ENCODE measurements around the gene AKR1A1. TPM values are rescaled to one million over a fixed set of nuclear protein-coding genes. Genes with fewer than 3 reads are reported as not detected.

Gene AKR1A1
- total RNA-seq, 1 donor from 2014 or later: 45.4 TPM

GRCh38 chr1:45535988-45536766, 14.4 kb upstream of the AKR1A1 start:
- H3K27me3 ChIP-seq (ENCODE audit: low read depth): no peaks in the 10 kb centered on the region
- H3K4me3 ChIP-seq: no peak overlapping the region
- H3K27ac ChIP-seq (replicated peaks): no peak overlapping the region
- DNase-seq: no peak
- intact Hi-C loops (cut with micrococcal nuclease): no loop called here
- TF ChIP-seq CTCF (IDR thresholded peaks at IDR 0.05; ENCODE audit: borderline replicate concordance): no peak
- H3K9me3 ChIP-seq (replicated peaks): no peaks in the 10 kb centered on the region
- H3K36me3 ChIP-seq: no peaks in the 10 kb centered on the region
- H3K4me1 ChIP-seq: no peaks in the 10 kb centered on the region

GRCh38 chr1:45536886-45537285, 13.7 kb upstream of the AKR1A1 start:
- H3K9me3 ChIP-seq (replicated peaks): no peaks in the 10 kb centered on the region
- H3K27me3 ChIP-seq (ENCODE audit: low read depth): no peaks in the 10 kb centered on the region
- no peak for TF ChIP-seq CTCF (IDR thresholded peaks at IDR 0.05; ENCODE audit: borderline replicate concordance)
- no peaks in the 10 kb centered on the region for H3K36me3 ChIP-seq
- no peaks in the 10 kb centered on the region for H3K4me1 ChIP-seq
- no peak overlapping the region for H3K27ac ChIP-seq (replicated peaks)
- intact Hi-C loops (cut with micrococcal nuclease): no loop called here
- DNase-seq: no peak
- H3K4me3 ChIP-seq: no peak overlapping the region

- intact Hi-C loops (cut with micrococcal nuclease): no loop called here
- peaks cover 10% of the 10 kb centered on the region for H3K4me1 ChIP-seq
- TF ChIP-seq CTCF (IDR thresholded peaks at IDR 0.05; ENCODE audit: borderline replicate concordance): no peak
- no peaks in the 10 kb centered on the region for H3K36me3 ChIP-seq
- no peaks in the 10 kb centered on the region for H3K9me3 ChIP-seq (replicated peaks)
- no peak for DNase-seq
- no peak overlapping the region for H3K27ac ChIP-seq (replicated peaks)
- H3K4me3 ChIP-seq: no peak overlapping the region
- H3K27me3 ChIP-seq (ENCODE audit: low read depth): no peaks in the 10 kb centered on the region
These were observed 9.4 kb upstream of the AKR1A1 start for GRCh38 chr1:45541193-45541592.

- Histone ChIP-seq H3K36me3 (no peaks in the 10 kb centered on the region), H3K4me3 (no peak overlapping the region), H3K27ac (replicated peaks) (no peak overlapping the region), H3K9me3 (replicated peaks) (no peaks in the 10 kb centered on the region), H3K4me1 (peaks cover 10% of the 10 kb centered on the region), H3K27me3 (ENCODE audit: low read depth) (no peaks in the 10 kb centered on the region)
- intact Hi-C loops (cut with micrococcal nuclease): no loop called here
- TF ChIP-seq CTCF (IDR thresholded peaks at IDR 0.05; ENCODE audit: borderline replicate concordance): no peak
- no peak for DNase-seq
These were observed 8.0 kb upstream of the AKR1A1 start for GRCh38 chr1:45542591-45542990.

GRCh38 chr1:45543581-45544417, 6.8 kb upstream of the AKR1A1 start:
- Histone ChIP-seq H3K27ac (replicated peaks) (peak overlapping the region; percentile 50), H3K27me3 (ENCODE audit: low read depth) (no peaks in the 10 kb centered on the region), H3K36me3 (no peaks in the 10 kb centered on the region), H3K9me3 (replicated peaks) (no peaks in the 10 kb centered on the region), H3K4me1 (peaks cover 10% of the 10 kb centered on the region), H3K4me3 (no peak overlapping the region)
- peak; percentile 33 for DNase-seq
- TF ChIP-seq CTCF (IDR thresholded peaks at IDR 0.05; ENCODE audit: borderline replicate concordance): no peak
- intact Hi-C loops (cut with micrococcal nuclease): no loop called here
